K562 (cell line): Measurements from ENCODE around the gene CNTN4. TPM values are rescaled to one million over a fixed set of nuclear protein-coding genes. Genes with fewer than 3 reads are reported as not detected.

Source experiments
- ATAC-seq: fragments of 200-7000 bp; cut with Tn5 transposase; 3 replicates; pipeline ENCODE4 v1.9.1; 2020; ENCODE audit warnings: moderate library complexity
- BruUV-seq: library from RNA; stranded (reverse); fragments of 400-500 nt; replicated peaks from 2 replicates; lab custom pipeline; 2021; lab: Mats Ljungman, UMichigan
- CTCF ChIA-PET: fragments of 300-600 bp; formaldehyde crosslinking; extraction: SDS; loops from one replicate; lab custom pipeline; 2021; ENCODE audit warnings: low intra/inter-chr PET ratio; lab: Yijun Ruan, JAX
- POLR2A ChIA-PET: fragments of 300-600, 350-650 bp; sonication (Branson Sonifier 250); formaldehyde crosslinking; extraction: SDS; loops from one replicate; lab custom pipeline; 2021; ENCODE audit warnings: antibody characterized with exemption, inconsistent platforms; lab: Yijun Ruan, JAX
- DNase-seq, 4 experiments: peaks; one replicate each; pipeline versions ENCODE4 v3.0.0 to v3.0.0-alpha.2; 2011 to 2018; ENCODE audit warnings: low spot score in 3 of 4, mixed read lengths in 3 of 4; ENCODE audit errors: extremely low read depth in 1 of 4
- FAIRE-seq: peaks from 2 replicates; lab custom pipeline; 2011; peaks lifted over from hg19 to GRCh38; lab: Jason Lieb, UNC
- H2AFZ ChIP-seq: 2 replicates; pipeline ENCODE4 v1.6.0; 2011; ENCODE audit warnings: low read depth, low read length, control low read depth, inconsistent platforms
- H3K27ac ChIP-seq: fragments of 200-600 bp; 3 replicates; pipeline ENCODE4 v1.8.0; 2011; ENCODE audit warnings: low read depth, mild to moderate bottlenecking, control low read depth, inconsistent platforms, low read length, moderate library complexity, mixed read lengths; ENCODE audit errors: extremely low read depth
- H3K27me3 ChIP-seq, 2 experiments: fragments of 300-600 bp in 1 of 2; 2 replicates in 1 of 2; 3 replicates in 1 of 2; pipeline versions ENCODE4 v1.6.0 to v1.8.0; 2011; ENCODE audit warnings: inconsistent platforms in 2 of 2, low read length in 2 of 2, mild to moderate bottlenecking in 1 of 2, mixed read lengths in 1 of 2, moderate library complexity in 1 of 2; ENCODE audit not compliant: control insufficient read depth in 2 of 2, insufficient read depth in 2 of 2
- H3K36me3 ChIP-seq: fragments of 300-600 bp; 3 replicates; pipeline ENCODE4 v1.8.0; 2011; ENCODE audit warnings: mild to moderate bottlenecking, low read length, inconsistent platforms; ENCODE audit not compliant: control insufficient read depth, insufficient read depth
- H3K4me1 ChIP-seq, 2 experiments: fragments of 200-600 bp in 1 of 2; replicated peaks in 1 of 2; 2 replicates in 1 of 2; 3 replicates in 1 of 2; pipeline versions ENCODE4 v1.5.1 to v1.8.0; 2011; ENCODE audit warnings: inconsistent platforms in 2 of 2, low read length in 2 of 2, mild to moderate bottlenecking in 1 of 2, mixed read lengths in 1 of 2, moderate library complexity in 1 of 2; ENCODE audit not compliant: control insufficient read depth in 2 of 2, insufficient read depth in 2 of 2
- H3K4me2 ChIP-seq: 2 replicates; pipeline ENCODE4 v1.6.1; 2011; ENCODE audit warnings: low read length, control low read depth, inconsistent platforms, mixed read lengths; ENCODE audit not compliant: insufficient read depth
- H3K4me3 ChIP-seq: fragments of 200-600 bp; sonication (generic), shearing (Covaris generic); 2 replicates; pipeline ENCODE4 v1.5.1; 2016; ENCODE audit warnings: control low read depth, inconsistent platforms
- H3K79me2 ChIP-seq: fragments of 200-600 bp; 3 replicates; pipeline ENCODE4 v1.8.0; 2011; ENCODE audit warnings: low read length, inconsistent platforms; ENCODE audit not compliant: control insufficient read depth, insufficient read depth
- H3K9ac ChIP-seq, 2 experiments: 2 replicates each; pipeline versions ENCODE4 v1.6.0 to v1.6.1; 2011; ENCODE audit warnings: low read depth in 2 of 2, low read length in 2 of 2, control low read depth in 1 of 2, inconsistent platforms in 1 of 2, mild to moderate bottlenecking in 1 of 2, mixed read lengths in 1 of 2; ENCODE audit not compliant: insufficient read depth in 1 of 2
- H3K9me1 ChIP-seq: one replicate; pipeline ENCODE4 v1.6.0; 2011; ENCODE audit warnings: inconsistent platforms, mild to moderate bottlenecking, low read length, moderate library complexity; ENCODE audit not compliant: control insufficient read depth, insufficient read depth
- H3K9me3 ChIP-seq: replicated peaks from 2 replicates; pipeline ENCODE4 v1.5.1; 2011; ENCODE audit warnings: low read depth, low read length, inconsistent platforms; ENCODE audit not compliant: control insufficient read depth, insufficient read depth
- H4K20me1 ChIP-seq: replicated peaks from 2 replicates; pipeline ENCODE4 v1.6.1; 2011; ENCODE audit warnings: low read length, inconsistent platforms, mixed read lengths; ENCODE audit not compliant: control insufficient read depth, insufficient read depth
- CREM ChIP-seq: IDR thresholded peaks from 2 replicates; pipeline ENCODE4 v1.6.1; 2014; ENCODE audit warnings: antibody characterized with exemption, low read depth
- DIDO1 ChIP-seq: fragments of 450-650 bp; IDR thresholded peaks from 2 replicates; pipeline ENCODE4 v1.6.1; 2016; ENCODE audit warnings: low read depth, missing biosample characterization, missing genetic modification characterization
- ERF ChIP-seq: fragments of 450-650 bp; formaldehyde crosslinking; IDR thresholded peaks from 2 replicates; pipeline ENCODE4 v1.4.0; 2020; ENCODE audit warnings: mild to moderate bottlenecking, mixed read lengths
- HMG20A ChIP-seq: fragments of 450-650 bp; formaldehyde crosslinking; conservative IDR thresholded peaks from 2 replicates; pipeline ENCODE4 v1.4.0; 2020; ENCODE audit warnings: mild to moderate bottlenecking, mixed read lengths
- MYC ChIP-seq, 2 experiments: fragments of 250-450 bp in 1 of 2; sonication (Bioruptor Pico) in 1 of 2; IDR thresholded peaks; 2 replicates each; pipeline versions ENCODE4 v1.5.1 to v1.6.1; 2012 to 2021; ENCODE audit warnings: low read depth in 2 of 2, borderline replicate concordance in 1 of 2, improper control_type of control experiment in 1 of 2, low read length in 1 of 2, mild to moderate bottlenecking in 1 of 2, moderate library complexity in 1 of 2
- NCOA6 ChIP-seq: fragments of 450-650 bp; IDR thresholded peaks from 2 replicates; pipeline ENCODE4 v1.6.1; 2017; ENCODE audit warnings: mild to moderate bottlenecking
- PCBP2 ChIP-seq: fragments of 200-400 bp; formaldehyde crosslinking; IDR thresholded peaks from 2 replicates; pipeline ENCODE4 v1.6.1; 2018; ENCODE audit warnings: low read length, low read depth, mild to moderate bottlenecking, moderate library complexity; ENCODE audit not compliant: poor library complexity, severe bottlenecking
- POLR2H ChIP-seq: IDR thresholded peaks from 2 replicates; pipeline ENCODE4 v1.6.1; 2016; ENCODE audit warnings: missing genetic modification characterization, low read depth, mild to moderate bottlenecking, control low read depth, missing compliant biosample characterization, moderate library complexity
- ZFP36 ChIP-seq: fragments of 150-350 bp; IDR thresholded peaks from 2 replicates; pipeline ENCODE4 v1.6.1; 2018; ENCODE audit warnings: low read length, low read depth; ENCODE audit not compliant: partially characterized antibody
- ZNF695 ChIP-seq: fragments of 450-650 bp; formaldehyde crosslinking; IDR thresholded peaks from 2 replicates; pipeline ENCODE4 v1.4.0; 2020; ENCODE audit warnings: mild to moderate bottlenecking, moderate library complexity
- WGBS: fragments of 100-300 bp; shearing (Covaris generic); methylation state at CpG from one replicate; pipeline ENCODE4 v1.1.6; 2016; ENCODE audit warnings: low coverage, mixed read lengths; ENCODE audit not compliant: insufficient coverage; ENCODE audit errors: missing lambda C conversion rate; 5-methylcytosine and 5-hydroxymethylcytosine counted together
- in situ Hi-C: fragments of 300-500 bp; cut with MboI; formaldehyde crosslinking; loops from 4 replicates; pipeline ENCODE4 v1.15.0; 2018; ENCODE audit warnings: inconsistent platforms, mixed read lengths
- intact Hi-C: fragments of 100-400 bp; cut with micrococcal nuclease; formaldehyde crosslinking; loops from 2 replicates; pipeline ENCODE4 v1.14.2; 2022
- polyA plus RNA-seq, 8 experiments: library from polyadenylated mRNA; depleted of rRNA in 4 of 8; stranded (reverse) in 5 of 8; unstranded in 3 of 8; fragments of >200 nt; fragmentation: Nextera tagmentation in 2 of 8; fragmentation: Illumina TruSeq in 1 of 8; extraction: Ambion mirVana in 2 of 8; extraction: Trizol in 1 of 8; gene quantifications; 2 replicates each; pipeline versions ENCODE4 v1.2.1 to v1.2.3, GENCODE V29; 2011 to 2014; ENCODE audit warnings: inconsistent platforms in 1 of 8, missing spikeins in 1 of 8
- total RNA-seq, 7 experiments: library from RNA; depleted of rRNA in 6 of 7; stranded (reverse); fragments of >200 nt in 6 of 7; fragmentation: Illumina TruSeq in 2 of 7; extraction: Trizol in 2 of 7; gene quantifications; 2 replicates each; pipeline versions ENCODE4 v1.2.1 to v1.2.3, GENCODE V29; 2011 to 2021; ENCODE audit warnings: low replicate concordance in 1 of 7
- TF ChIP-seq, protein P1 (sequence below): sonication (generic); formaldehyde crosslinking; IDR thresholded peaks from 2 replicates; pipeline ENCODE4 v1.8.1; 2022; ENCODE audit warnings: missing genetic modification reagents

CNTN4 gene
- total and polyA plus RNA-seq, 9 of the 15 experiments (the other 6 are each of a cell fraction or from before 2014, with no cell fraction given): not detected

DNA sequence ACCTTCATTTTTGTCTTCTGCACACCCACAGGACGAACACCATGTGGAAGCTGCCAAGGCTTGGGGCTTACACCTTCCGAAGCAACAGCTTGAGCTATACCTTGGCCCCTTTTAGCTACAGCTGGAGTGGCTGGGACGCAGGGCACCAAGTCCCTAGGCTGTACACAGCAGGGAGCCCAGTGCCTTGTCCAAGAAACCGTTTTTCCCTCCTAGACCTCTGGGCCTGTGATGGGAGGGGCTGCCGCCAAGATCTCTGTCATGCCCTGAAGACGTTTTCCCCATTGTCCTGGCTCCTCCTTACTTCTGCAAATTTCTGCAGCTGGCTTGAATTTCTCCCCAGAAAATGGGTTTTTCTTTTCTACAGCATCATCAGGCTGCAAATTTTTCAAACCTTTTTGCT, 7.8 kb downstream of the CNTN4 start:
- FAIRE-seq: no peak
- in situ Hi-C loops: no loop called here

DNA sequence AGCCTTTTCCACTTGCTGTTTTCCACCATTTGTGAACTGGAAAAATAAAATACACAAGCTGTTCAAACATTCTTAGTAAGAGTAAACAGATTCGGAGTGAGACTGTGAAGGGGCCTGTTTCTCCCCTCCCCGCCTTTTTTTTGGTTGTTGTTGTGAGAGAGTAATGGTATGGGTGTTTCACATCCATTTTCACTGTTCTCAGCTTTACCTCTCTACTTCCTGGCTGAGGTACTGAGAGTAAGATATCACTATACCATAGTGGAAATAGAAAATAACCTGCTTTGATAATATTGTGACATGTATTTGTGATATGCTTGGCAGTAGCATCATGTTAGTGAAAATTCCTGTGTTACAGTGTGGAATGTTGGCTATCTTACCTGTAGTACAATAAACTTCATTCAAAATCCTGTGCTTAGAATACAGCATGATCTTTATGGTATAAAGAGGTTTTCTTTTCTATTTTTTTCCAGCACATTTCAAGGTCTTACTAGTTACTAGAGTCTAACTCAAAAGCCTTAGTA, 12.0 kb downstream of the CNTN4 start:
- H3K27me3 ChIP-seq: no peaks in the 10 kb centered on the region
- ChIA-PET POLR2A (no interaction called here), CTCF (no interaction called here)
- H3K9me1 ChIP-seq: no peaks in the 10 kb centered on the region
- no peak for ATAC-seq
- H3K27ac ChIP-seq: no peak overlapping the region
- BruUV-seq: no TSS peak
- no peaks in the 10 kb centered on the region; the same call in 1 of the 2 replicates for H3K9me3 ChIP-seq
- no peak overlapping the region for H3K4me3 ChIP-seq
- no peak overlapping the region for H3K4me2 ChIP-seq
- WGBS: 0% methylated on average over 2 of the region's 2 CpGs
- in situ Hi-C loops: no loop called here
- intact Hi-C loops: no loop called here
- no peaks in the 10 kb centered on the region for H3K4me1 ChIP-seq
- no peak overlapping the region for H3K9ac ChIP-seq
- no peaks in the 10 kb centered on the region for H4K20me1 ChIP-seq
- H3K36me3 ChIP-seq: no peaks in the 10 kb centered on the region
- H3K79me2 ChIP-seq: no peaks in the 10 kb centered on the region
- DNase-seq: no peak
- FAIRE-seq: no peak
- H2AFZ ChIP-seq: no peak overlapping the region
- TF ChIP-seq MYC (IDR thresholded peaks at IDR 0.05; ENCODE audit: low read depth, low read length): no peak
- no peak for TF ChIP-seq MYC (CRISPR knock-in tag; IDR thresholded peaks at IDR 0.05; ENCODE audit: borderline replicate concordance, low read depth)
- no peak for TF ChIP-seq NCOA6
- TF ChIP-seq CREM: no peak
- no peak for TF ChIP-seq ZNF695 (CRISPR knock-in tag)
- TF ChIP-seq ERF (CRISPR knock-in tag): no peak
- TF ChIP-seq DIDO1: no peak
- no peak for TF ChIP-seq HMG20A (CRISPR knock-in tag)
- no peak for TF ChIP-seq POLR2H (tag)
- no peak for TF ChIP-seq PCBP2

More for the DNA sequence above, 7.8 kb downstream of the CNTN4 start:
- H3K4me1 ChIP-seq: no peaks in the 10 kb centered on the region
- no peaks in the 10 kb centered on the region for H3K79me2 ChIP-seq
- H3K27ac ChIP-seq: no peak overlapping the region
- H3K9me3 ChIP-seq: no peaks in the 10 kb centered on the region; the same call in 1 of the 2 replicates
- CTCF ChIA-PET: no interaction called here
- ATAC-seq (no peak), DNase-seq (no peak)
- 0% methylated on average over 6 of the region's 6 CpGs for WGBS
- no peaks in the 10 kb centered on the region for H4K20me1 ChIP-seq
- H3K9ac ChIP-seq: no peak overlapping the region
- POLR2A ChIA-PET: no interaction called here
- peak; percentile 57 for TF ChIP-seq ZFP36
- TF ChIP-seq, protein P1, sequence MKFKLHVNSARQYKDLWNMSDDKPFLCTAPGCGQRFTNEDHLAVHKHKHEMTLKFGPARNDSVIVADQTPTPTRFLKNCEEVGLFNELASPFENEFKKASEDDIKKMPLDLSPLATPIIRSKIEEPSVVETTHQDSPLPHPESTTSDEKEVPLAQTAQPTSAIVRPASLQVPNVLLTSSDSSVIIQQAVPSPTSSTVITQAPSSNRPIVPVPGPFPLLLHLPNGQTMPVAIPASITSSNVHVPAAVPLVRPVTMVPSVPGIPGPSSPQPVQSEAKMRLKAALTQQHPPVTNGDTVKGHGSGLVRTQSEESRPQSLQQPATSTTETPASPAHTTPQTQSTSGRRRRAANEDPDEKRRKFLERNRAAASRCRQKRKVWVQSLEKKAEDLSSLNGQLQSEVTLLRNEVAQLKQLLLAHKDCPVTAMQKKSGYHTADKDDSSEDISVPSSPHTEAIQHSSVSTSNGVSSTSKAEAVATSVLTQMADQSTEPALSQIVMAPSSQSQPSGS: no peak
- no peak overlapping the region for H3K4me2 ChIP-seq
- no peak overlapping the region for H2AFZ ChIP-seq
- H3K27me3 ChIP-seq: no peaks in the 10 kb centered on the region
- no TSS peak for BruUV-seq
- H3K4me3 ChIP-seq: no peak overlapping the region
- intact Hi-C loops: no loop called here
- no peaks in the 10 kb centered on the region for H3K9me1 ChIP-seq
- H3K36me3 ChIP-seq: no peaks in the 10 kb centered on the region
